ENCODE measurements around the gene TRPV2.
"Not testable (repeated sequence)": the region's sequence is repeated elsewhere in the genome, so short reads cannot be mapped to it uniquely, and the experiment has no call there.

TRPV2 gene

GRCh38 chr17:16448490-16448889 is 33.1 kb downstream of the TRPV2 start:
- ChIA-PET POLR2A (interaction anchor here (1.1 to 10.5 kb wide), 2 partner anchors 8 to 68 kb away, joined by 3 to 107 read pairs; partner anchors contain the start of gene UBB), CTCF (no interaction called here)
- DNase-seq (ENCODE audit: extremely low spot score) = no peak
- TF ChIP-seq ELF4 (IDR thresholded peaks at IDR 0.05) = peak; percentile 3; the same call in 1 of the 2 replicates
- TF ChIP-seq SUZ12 (IDR thresholded peaks at IDR 0.05) = no peak

DNA sequence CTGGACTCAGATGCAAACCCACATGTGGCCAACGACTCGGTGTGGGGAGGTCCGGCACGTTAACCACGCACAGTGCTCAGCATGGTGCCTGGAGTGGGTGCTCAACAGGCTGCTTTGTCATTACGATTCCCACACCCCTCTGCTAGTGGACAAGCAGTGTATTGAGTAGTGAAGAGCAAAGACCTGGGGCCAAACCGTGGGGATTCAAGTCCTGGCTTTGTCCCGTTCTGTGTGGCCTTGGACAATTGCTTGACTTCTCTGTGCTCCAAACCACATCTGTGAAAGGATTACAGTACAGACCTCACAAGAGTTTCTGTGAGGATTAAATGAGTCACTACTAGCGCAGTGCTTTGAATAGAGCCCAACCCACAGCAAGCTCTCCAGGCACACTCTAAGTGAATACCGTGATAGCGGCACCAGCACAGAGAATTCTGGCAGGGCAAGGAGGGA is 33.8 kb downstream of the TRPV2 start:
- no peak for DNase-seq (ENCODE audit: extremely low spot score)
- ChIA-PET POLR2A (interaction anchor here (0.9 to 10.5 kb wide), 2 partner anchors 8 to 39 kb away, joined by 3 to 107 read pairs; no protein-coding TSS in a partner anchor), CTCF (interaction anchor here (5.1 kb wide), 1 partner anchor 72 kb away, joined by 70 read pairs; no protein-coding TSS in a partner anchor)
- TF ChIP-seq TARDBP (IDR thresholded peaks at IDR 0.05) = no peak
- TF ChIP-seq LEF1 (IDR thresholded peaks at IDR 0.05; ENCODE audit: borderline replicate concordance) = no peak
- no peak for TF ChIP-seq SUZ12 (IDR thresholded peaks at IDR 0.05)
- no peak for TF ChIP-seq FOXM1 (IDR thresholded peaks at IDR 0.05; ENCODE audit: borderline replicate concordance)
- no peak for TF ChIP-seq NFRKB (IDR thresholded peaks at IDR 0.05)
- no peak for TF ChIP-seq BHLHE40 (IDR thresholded peaks at IDR 0.05; ENCODE audit: borderline replicate concordance)
- TF ChIP-seq FOXK2 (IDR thresholded peaks at IDR 0.05) = no peak
- TF ChIP-seq ARNT (IDR thresholded peaks at IDR 0.05) = no peak
- no peak for TF ChIP-seq L3MBTL2 (conservative IDR thresholded peaks at IDR 0.05)
- TF ChIP-seq FOXA1 (IDR thresholded peaks at IDR 0.05) = no peak
- no peak for TF ChIP-seq SP1 (IDR thresholded peaks at IDR 0.05)
- no peak for TF ChIP-seq HDGF (IDR thresholded peaks at IDR 0.05; ENCODE audit: borderline replicate concordance)
- no peak for TF ChIP-seq ZNF384 (IDR thresholded peaks at IDR 0.05)

DNA sequence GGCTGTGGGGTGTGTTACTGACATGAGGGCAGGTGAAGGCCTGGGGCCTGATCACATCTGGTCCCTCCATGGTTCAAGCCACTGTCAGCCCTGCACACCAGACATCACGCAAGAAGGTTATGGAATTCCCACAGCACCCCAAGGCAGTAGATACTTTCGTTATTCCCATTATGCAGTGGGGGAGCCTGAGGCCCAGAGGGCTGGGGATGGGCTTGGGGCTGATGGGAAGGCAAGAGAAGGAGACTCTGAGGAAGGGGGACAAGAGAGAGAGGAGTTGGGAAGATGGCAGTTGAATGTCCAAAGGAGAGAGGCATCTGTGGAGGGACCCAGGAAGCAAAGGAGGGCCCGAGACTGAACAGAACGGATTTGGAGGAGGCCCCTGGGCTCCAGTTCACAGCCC is 34.7 kb downstream of the TRPV2 start:
- TF ChIP-seq HDGF (IDR thresholded peaks at IDR 0.05; ENCODE audit: borderline replicate concordance) (no peak), ZNF384 (IDR thresholded peaks at IDR 0.05) (no peak), NFRKB (IDR thresholded peaks at IDR 0.05) (no peak), ARNT (IDR thresholded peaks at IDR 0.05) (no peak), BHLHE40 (IDR thresholded peaks at IDR 0.05; ENCODE audit: borderline replicate concordance) (no peak), SP1 (IDR thresholded peaks at IDR 0.05) (no peak), ELF4 (IDR thresholded peaks at IDR 0.05) (no peak), FOXM1 (IDR thresholded peaks at IDR 0.05; ENCODE audit: borderline replicate concordance) (no peak), FOXK2 (IDR thresholded peaks at IDR 0.05) (no peak), FOXA1 (IDR thresholded peaks at IDR 0.05) (no peak), L3MBTL2 (conservative IDR thresholded peaks at IDR 0.05) (no peak), TARDBP (IDR thresholded peaks at IDR 0.05) (no peak), CTBP1 (IDR thresholded peaks at IDR 0.05; ENCODE audit: borderline replicate concordance) (no peak), SUZ12 (IDR thresholded peaks at IDR 0.05) (no peak), LEF1 (IDR thresholded peaks at IDR 0.05; ENCODE audit: borderline replicate concordance) (no peak)
- TF ChIP-seq, protein P1, sequence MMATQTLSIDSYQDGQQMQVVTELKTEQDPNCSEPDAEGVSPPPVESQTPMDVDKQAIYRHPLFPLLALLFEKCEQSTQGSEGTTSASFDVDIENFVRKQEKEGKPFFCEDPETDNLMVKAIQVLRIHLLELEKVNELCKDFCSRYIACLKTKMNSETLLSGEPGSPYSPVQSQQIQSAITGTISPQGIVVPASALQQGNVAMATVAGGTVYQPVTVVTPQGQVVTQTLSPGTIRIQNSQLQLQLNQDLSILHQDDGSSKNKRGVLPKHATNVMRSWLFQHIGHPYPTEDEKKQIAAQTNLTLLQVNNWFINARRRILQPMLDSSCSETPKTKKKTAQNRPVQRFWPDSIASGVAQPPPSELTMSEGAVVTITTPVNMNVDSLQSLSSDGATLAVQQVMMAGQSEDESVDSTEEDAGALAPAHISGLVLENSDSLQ (IDR thresholded peaks at IDR 0.05) = no peak
- no peak for DNase-seq (ENCODE audit: extremely low spot score)
- ChIA-PET CTCF (interaction anchor here (1.4 to 5.1 kb wide), 3 partner anchors 9 to 87 kb away, joined by 5 to 70 read pairs (median 27); no protein-coding TSS in a partner anchor), POLR2A (interaction anchor here (0.9 to 10.5 kb wide), 5 partner anchors 9 to 86 kb away, joined by 3 to 107 read pairs (median 7); no protein-coding TSS in a partner anchor)

- CTCF ChIA-PET = interaction anchor here (0.6 to 5.1 kb wide), 11 partner anchors 11 to 1728 kb away, joined by 3 to 70 read pairs (median 6); no protein-coding TSS in a partner anchor
- POLR2A ChIA-PET = interaction anchor here (0.7 to 10.5 kb wide), 7 partner anchors 10 to 89 kb away, joined by 3 to 107 read pairs (median 5); partner anchors contain the start of gene UBB
- DNase-seq (ENCODE audit: extremely low spot score) = not testable (repeated sequence)
These were observed 36.9 kb downstream of the TRPV2 start for GRCh38 chr17:16452268-16452667.

- no peak for TF ChIP-seq FOXM1 (IDR thresholded peaks at IDR 0.05; ENCODE audit: borderline replicate concordance)
- TF ChIP-seq SP1 (IDR thresholded peaks at IDR 0.05) = no peak
- no peak for TF ChIP-seq ZNF384 (IDR thresholded peaks at IDR 0.05)
- TF ChIP-seq TARDBP (IDR thresholded peaks at IDR 0.05) = no peak
- TF ChIP-seq, protein P1 (IDR thresholded peaks at IDR 0.05) = no peak
- TF ChIP-seq BHLHE40 (IDR thresholded peaks at IDR 0.05; ENCODE audit: borderline replicate concordance) = no peak
- CTCF ChIA-PET = interaction anchor here (0.8 to 5.1 kb wide), 13 partner anchors 8 to 90 kb away, joined by 3 to 70 read pairs (median 6); no protein-coding TSS in a partner anchor
- DNase-seq (ENCODE audit: extremely low spot score) = no peak
- POLR2A ChIA-PET = interaction anchor here (1.1 to 10.5 kb wide), 4 partner anchors 9 to 82 kb away, joined by 3 to 107 read pairs (median 4); no protein-coding TSS in a partner anchor
These were observed 38.1 kb downstream of the TRPV2 start for GRCh38 chr17:16453493-16453851.

GRCh38 chr17:16455997-16456741 is 40.8 kb downstream of the TRPV2 start:
- ChIA-PET POLR2A (interaction anchor here (1.1 to 10.5 kb wide), 2 partner anchors 15 to 65 kb away, joined by 4 to 107 read pairs; no protein-coding TSS in a partner anchor), CTCF (no interaction called here)
- TF ChIP-seq, protein P1 (IDR thresholded peaks at IDR 0.05) = no peak
- no peak for TF ChIP-seq HDGF (IDR thresholded peaks at IDR 0.05; ENCODE audit: borderline replicate concordance)
- no peak for DNase-seq (ENCODE audit: extremely low spot score)

Data from HEK293T (cell line).